MM.1S (cell line): ENCODE results near the gene SPANXN2.

Experiments
- DNase-seq: peaks from one replicate; pipeline ENCODE4 v3.0.0-alpha.2; 2015
- H2AFZ ChIP-seq: fragments of 300-600 bp; sonication (generic); 2 replicates; pipeline ENCODE4 v1.6.0; 2016; ENCODE audit warnings: antibody characterized with exemption, low read length
- H3F3A ChIP-seq: fragments of 300-600 bp; sonication (generic); 2 replicates; pipeline ENCODE4 v1.6.1; 2016; ENCODE audit warnings: mild to moderate bottlenecking, antibody characterized with exemption, low read length, moderate library complexity, mixed read lengths; ENCODE audit not compliant: insufficient read depth
- H3K27ac ChIP-seq: fragments of 300-600 bp; sonication (generic); 2 replicates; pipeline ENCODE4 v1.5.1; 2016; ENCODE audit warnings: mild to moderate bottlenecking, low read length
- H3K27me3 ChIP-seq: fragments of 300-600 bp; sonication (generic); replicated peaks from 2 replicates; pipeline ENCODE4 v1.6.0; 2016; ENCODE audit warnings: low read length; ENCODE audit not compliant: insufficient read depth
- H3K36me3 ChIP-seq: fragments of 300-600 bp; sonication (generic); replicated peaks from 2 replicates; pipeline ENCODE4 v1.6.1; 2016; ENCODE audit warnings: mild to moderate bottlenecking, low read length, mixed read lengths; ENCODE audit not compliant: insufficient read depth
- H3K4me1 ChIP-seq: fragments of 300-600 bp; sonication (generic); 2 replicates; pipeline ENCODE4 v1.6.1; 2016; ENCODE audit warnings: low read length, mixed read lengths
- H3K4me2 ChIP-seq: fragments of 300-600 bp; sonication (generic); 2 replicates; pipeline ENCODE4 v1.6.0; 2016; ENCODE audit warnings: low read depth, low read length
- H3K4me3 ChIP-seq: fragments of 300-600 bp; sonication (generic); 2 replicates; pipeline ENCODE4 v1.5.1; 2016; ENCODE audit warnings: low read length, mixed read lengths
- H3K79me2 ChIP-seq: fragments of 300-600 bp; sonication (generic); 2 replicates; pipeline ENCODE4 v1.6.1; 2016; ENCODE audit warnings: mixed run types, low read length, mixed read lengths
- H3K9ac ChIP-seq: fragments of 300-600 bp; sonication (generic); 2 replicates; pipeline ENCODE4 v1.6.1; 2016; ENCODE audit warnings: low read length, mixed read lengths
- H3K9me2 ChIP-seq: fragments of 300-600 bp; sonication (generic); replicated peaks from 2 replicates; pipeline ENCODE4 v1.6.1; 2016; ENCODE audit warnings: mild to moderate bottlenecking, low read length, mixed read lengths; ENCODE audit not compliant: insufficient read depth
- H3K9me3 ChIP-seq: fragments of 300-600 bp; sonication (generic); replicated peaks from 2 replicates; pipeline ENCODE4 v1.6.1; 2016; ENCODE audit warnings: mild to moderate bottlenecking, low read length, mixed read lengths; ENCODE audit not compliant: insufficient read depth
- H4K20me1 ChIP-seq: fragments of 300-600 bp; sonication (generic); 2 replicates; pipeline ENCODE4 v1.6.1; 2016; ENCODE audit warnings: mild to moderate bottlenecking, low read length, moderate library complexity, mixed read lengths; ENCODE audit not compliant: insufficient read depth
- EZH2 ChIP-seq: fragments of 300-600 bp; sonication (generic); optimal IDR thresholded peaks from 2 replicates; pipeline ENCODE3; 2017; ENCODE audit warnings: low read depth, mild to moderate bottlenecking, antibody characterized with exemption, low read length, mixed read lengths
- EZH2phosphoT487 ChIP-seq: fragments of 300-600 bp; sonication (generic); IDR thresholded peaks from 2 replicates; pipeline ENCODE4 v1.6.1; 2018; ENCODE audit warnings: antibody characterized with exemption, low read length
- TF ChIP-seq, protein P1 (sequence below): fragments of 300-600 bp; sonication (generic); IDR thresholded peaks from 2 replicates; pipeline ENCODE4 v1.5.1; 2016; ENCODE audit warnings: antibody characterized with exemption, low read length, mixed read lengths

SPANXN2 gene

DNA sequence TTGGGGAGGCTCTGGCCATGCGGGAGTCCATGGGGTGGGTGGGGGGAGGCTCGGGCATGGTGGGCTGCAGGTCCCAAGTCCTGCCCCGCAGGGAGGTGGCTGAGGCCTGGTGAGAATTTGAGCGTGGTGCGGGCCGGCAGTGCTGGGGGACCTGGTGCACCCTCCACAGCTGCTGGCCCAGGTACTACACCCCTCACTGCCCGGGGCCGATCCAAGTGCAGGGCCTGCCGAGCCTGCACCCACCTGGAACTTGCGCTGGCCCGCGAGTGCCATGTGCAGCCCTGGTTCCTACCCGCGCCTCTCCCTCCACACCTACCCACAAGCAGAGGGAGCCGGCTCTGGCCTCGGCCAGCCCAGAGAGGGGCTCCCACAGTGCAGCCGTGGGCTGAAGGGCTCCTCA lies 5.7 kb upstream of the SPANXN2 start:
- Histone ChIP-seq H3K27ac (no peak overlapping the region), H3K79me2 (no peaks in the 10 kb centered on the region), H2AFZ (no peak overlapping the region), H3K9me3 (no peaks in the 10 kb centered on the region), H3K4me3 (no peak overlapping the region), H3K4me1 (no peaks in the 10 kb centered on the region), H3K9ac (no peak overlapping the region), H3K4me2 (no peak overlapping the region), H3K9me2 (no peaks in the 10 kb centered on the region), H4K20me1 (no peaks in the 10 kb centered on the region), H3K27me3 (no peaks in the 10 kb centered on the region), H3K36me3 (no peaks in the 10 kb centered on the region), H3F3A (no peaks in the 10 kb centered on the region)
- no peak for DNase-seq
- TF ChIP-seq, protein P1, sequence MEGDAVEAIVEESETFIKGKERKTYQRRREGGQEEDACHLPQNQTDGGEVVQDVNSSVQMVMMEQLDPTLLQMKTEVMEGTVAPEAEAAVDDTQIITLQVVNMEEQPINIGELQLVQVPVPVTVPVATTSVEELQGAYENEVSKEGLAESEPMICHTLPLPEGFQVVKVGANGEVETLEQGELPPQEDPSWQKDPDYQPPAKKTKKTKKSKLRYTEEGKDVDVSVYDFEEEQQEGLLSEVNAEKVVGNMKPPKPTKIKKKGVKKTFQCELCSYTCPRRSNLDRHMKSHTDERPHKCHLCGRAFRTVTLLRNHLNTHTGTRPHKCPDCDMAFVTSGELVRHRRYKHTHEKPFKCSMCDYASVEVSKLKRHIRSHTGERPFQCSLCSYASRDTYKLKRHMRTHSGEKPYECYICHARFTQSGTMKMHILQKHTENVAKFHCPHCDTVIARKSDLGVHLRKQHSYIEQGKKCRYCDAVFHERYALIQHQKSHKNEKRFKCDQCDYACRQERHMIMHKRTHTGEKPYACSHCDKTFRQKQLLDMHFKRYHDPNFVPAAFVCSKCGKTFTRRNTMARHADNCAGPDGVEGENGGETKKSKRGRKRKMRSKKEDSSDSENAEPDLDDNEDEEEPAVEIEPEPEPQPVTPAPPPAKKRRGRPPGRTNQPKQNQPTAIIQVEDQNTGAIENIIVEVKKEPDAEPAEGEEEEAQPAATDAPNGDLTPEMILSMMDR, result no peak
- TF ChIP-seq EZH2phosphoT487, result no peak
- no peak for TF ChIP-seq EZH2

DNA sequence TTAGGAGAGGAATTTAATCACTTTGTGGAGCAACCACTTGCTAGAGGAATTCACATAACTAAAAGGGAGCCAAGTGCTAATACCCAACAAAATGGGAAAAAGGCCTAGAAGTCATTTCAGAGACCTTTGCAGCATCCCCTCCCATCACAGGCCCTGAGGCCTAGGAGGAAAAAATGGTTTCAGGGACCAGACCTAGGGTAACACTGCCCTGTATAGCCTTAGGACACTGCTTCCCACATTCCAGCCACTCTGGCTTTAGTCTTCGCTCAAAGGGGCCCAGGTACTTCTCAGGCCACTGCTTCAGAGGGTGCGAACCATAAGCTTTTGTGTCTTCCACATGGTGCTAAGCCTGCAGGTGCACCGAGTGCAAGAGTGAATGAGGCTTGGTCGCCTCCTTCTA lies 19.1 kb downstream of the SPANXN2 start:
- H3K79me2 ChIP-seq, result no peaks in the 10 kb centered on the region
- no peak overlapping the region for H3K27ac ChIP-seq
- no peaks in the 10 kb centered on the region for H3K9me2 ChIP-seq
- H3F3A ChIP-seq, result no peaks in the 10 kb centered on the region
- H3K9me3 ChIP-seq, result no peaks in the 10 kb centered on the region
- H3K27me3 ChIP-seq, result no peaks in the 10 kb centered on the region
- no peak overlapping the region for H2AFZ ChIP-seq
- no peak overlapping the region for H3K4me2 ChIP-seq
- no peak overlapping the region for H3K4me3 ChIP-seq
- no peaks in the 10 kb centered on the region for H3K36me3 ChIP-seq
- DNase-seq, result no peak
- H4K20me1 ChIP-seq, result no peaks in the 10 kb centered on the region
- no peak overlapping the region for H3K9ac ChIP-seq
- TF ChIP-seq EZH2, result no peak
- no peak for TF ChIP-seq EZH2phosphoT487
- TF ChIP-seq, protein P1, result no peak
- no peaks in the 10 kb centered on the region for H3K4me1 ChIP-seq

DNA sequence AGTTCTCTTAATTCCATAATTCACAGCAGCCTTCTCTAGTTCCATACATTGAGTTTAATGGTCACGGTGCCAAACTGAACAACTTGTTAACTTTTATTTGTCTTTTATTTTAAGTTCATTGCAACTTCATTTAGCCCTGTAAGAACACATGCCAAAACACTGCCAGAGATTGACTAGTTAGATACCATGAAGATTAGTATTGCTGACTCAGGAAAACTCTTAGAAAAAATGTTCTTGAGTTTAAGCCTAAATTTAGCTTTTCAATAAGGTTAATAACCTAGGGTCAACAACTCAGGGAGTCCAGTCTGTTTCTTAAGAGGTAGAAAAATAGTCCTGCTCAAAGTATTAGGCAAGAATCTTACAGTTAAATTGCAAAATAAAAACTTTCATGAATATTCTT lies 25.7 kb downstream of the SPANXN2 start:
- TF ChIP-seq EZH2phosphoT487 (no peak), EZH2 (no peak)
- TF ChIP-seq, protein P1, result no peak
- DNase-seq, result no peak
- no peak overlapping the region for H3K27ac ChIP-seq
- H4K20me1 ChIP-seq, result no peaks in the 10 kb centered on the region
- no peaks in the 10 kb centered on the region for H3K27me3 ChIP-seq
- no peaks in the 10 kb centered on the region for H3K4me1 ChIP-seq
- no peak overlapping the region for H2AFZ ChIP-seq
- H3K4me3 ChIP-seq, result no peak overlapping the region
- H3K4me2 ChIP-seq, result no peak overlapping the region
- no peaks in the 10 kb centered on the region for H3K9me2 ChIP-seq
- no peak overlapping the region for H3K9ac ChIP-seq
- no peaks in the 10 kb centered on the region for H3K9me3 ChIP-seq
- no peaks in the 10 kb centered on the region for H3F3A ChIP-seq
- H3K79me2 ChIP-seq, result no peaks in the 10 kb centered on the region
- no peaks in the 10 kb centered on the region for H3K36me3 ChIP-seq

DNA sequence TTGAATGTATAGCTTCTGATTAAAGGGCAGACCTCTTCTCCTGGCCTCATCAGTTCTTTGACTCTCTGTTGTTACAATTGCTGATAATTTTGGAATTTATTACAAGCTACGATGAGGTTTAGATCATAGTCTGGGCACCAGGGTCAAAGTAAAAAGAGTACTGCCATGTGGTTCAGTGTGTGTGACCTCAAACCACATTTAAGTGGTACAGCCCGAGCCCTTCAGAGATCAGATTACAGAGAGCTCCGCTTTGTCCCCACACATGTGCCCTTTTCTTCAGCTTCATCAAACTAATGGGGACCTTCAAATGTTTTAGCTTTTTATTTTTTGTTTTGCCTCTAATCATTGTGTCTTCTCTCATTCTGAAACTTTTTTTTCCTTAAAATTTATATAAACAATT lies 37.1 kb downstream of the SPANXN2 start:
- no peak overlapping the region for H2AFZ ChIP-seq
- H3K4me1 ChIP-seq, result no peaks in the 10 kb centered on the region

More for the DNA sequence above, 37.1 kb downstream of the SPANXN2 start:
- Histone ChIP-seq H3K4me3 (no peak overlapping the region), H3K9me3 (no peaks in the 10 kb centered on the region), H3K27me3 (no peaks in the 10 kb centered on the region), H3K79me2 (no peaks in the 10 kb centered on the region), H3F3A (no peaks in the 10 kb centered on the region), H3K27ac (no peak overlapping the region), H3K9ac (no peak overlapping the region), H3K9me2 (no peaks in the 10 kb centered on the region), H4K20me1 (no peaks in the 10 kb centered on the region), H3K4me2 (no peak overlapping the region), H3K36me3 (no peaks in the 10 kb centered on the region)
- no peak for DNase-seq
- TF ChIP-seq EZH2phosphoT487 (no peak), EZH2 (no peak)
- TF ChIP-seq, protein P1, result no peak
